HepG2 (cell line): ENCODE measurements around the gene S1PR5. TPM values are rescaled to one million over a fixed set of nuclear protein-coding genes. Genes with fewer than 3 reads are reported as not detected.

Experiments
- AHR ChIP-seq: IDR thresholded peaks from 2 replicates; pipeline ENCODE4 v1.6.1; 2018; ENCODE audit warnings: missing genetic modification reagents, missing compliant biosample characterization
- ATF1 ChIP-seq: IDR thresholded peaks from 2 replicates; pipeline ENCODE4 v1.6.1; 2016; ENCODE audit warnings: mild to moderate bottlenecking, control low read depth
- DMAP1 ChIP-seq: IDR thresholded peaks from 2 replicates; pipeline ENCODE4 v1.6.1; 2016
- HNRNPL ChIP-seq: fragments of 200-400 bp; formaldehyde crosslinking; IDR thresholded peaks from 2 replicates; pipeline ENCODE4 v1.6.1; 2017; ENCODE audit warnings: mild to moderate bottlenecking, low read depth, low read length
- HNRNPLL ChIP-seq: fragments of 200-400 bp; formaldehyde crosslinking; IDR thresholded peaks from 2 replicates; pipeline ENCODE4 v1.6.1; 2017; ENCODE audit warnings: mild to moderate bottlenecking, low read depth, low read length; ENCODE audit not compliant: poor library complexity, severe bottlenecking
- NR1H2 ChIP-seq: sonication (generic); formaldehyde crosslinking; IDR thresholded peaks from 2 replicates; pipeline ENCODE4 v1.8.1; 2022; ENCODE audit warnings: low read depth, missing genetic modification reagents, borderline replicate concordance
- PHF8 ChIP-seq: sonication (generic); formaldehyde crosslinking; IDR thresholded peaks from 2 replicates; pipeline ENCODE4 v1.5.0; 2020; ENCODE audit warnings: missing genetic modification reagents
- RARA ChIP-seq: IDR thresholded peaks from 2 replicates; pipeline ENCODE4 v1.6.1; 2016; ENCODE audit warnings: missing genetic modification reagents, missing compliant biosample characterization
- SRY ChIP-seq: sonication (generic); formaldehyde crosslinking; IDR thresholded peaks from 2 replicates; pipeline ENCODE4 v1.8.0; 2022; ENCODE audit warnings: mild to moderate bottlenecking, missing genetic modification reagents
- TBX2 ChIP-seq: sonication (generic); formaldehyde crosslinking; IDR thresholded peaks from 2 replicates; pipeline ENCODE4 v1.5.0; 2020; ENCODE audit warnings: missing genetic modification reagents, mild to moderate bottlenecking, borderline replicate concordance
- U2AF1 ChIP-seq: fragments of 200-400 bp; formaldehyde crosslinking; optimal IDR thresholded peaks from 2 replicates; pipeline ENCODE3; 2017; ENCODE audit warnings: mild to moderate bottlenecking, low read depth, low read length
- ZBTB7B ChIP-seq: sonication (generic); formaldehyde crosslinking; IDR thresholded peaks from 2 replicates; pipeline ENCODE4 v1.4.0; 2020; ENCODE audit warnings: missing genetic modification reagents
- ZNF552 ChIP-seq: sonication (generic); formaldehyde crosslinking; IDR thresholded peaks from 2 replicates; pipeline ENCODE4 v1.9.0; 2022; ENCODE audit warnings: missing genetic modification reagents, mild to moderate bottlenecking, borderline replicate concordance
- ZNF7 ChIP-seq: IDR thresholded peaks from 2 replicates; pipeline ENCODE4 v1.6.1; 2016; ENCODE audit warnings: missing biosample characterization, missing genetic modification reagents
- ZNF746 ChIP-seq: sonication (generic); formaldehyde crosslinking; IDR thresholded peaks from 2 replicates; pipeline ENCODE4 v1.8.0; 2022; ENCODE audit warnings: mild to moderate bottlenecking, missing genetic modification reagents
- polyA plus RNA-seq, 8 experiments: library from polyadenylated mRNA; depleted of rRNA in 3 of 8; stranded (reverse) in 7 of 8; unstranded in 1 of 8; fragments of >200 nt; fragmentation: Illumina TruSeq in 4 of 8; extraction: Trizol in 4 of 8; gene quantifications; 2 replicates each; pipeline versions ENCODE4 v1.2.1 to v1.2.3, GENCODE V29; 2011 to 2016; ENCODE audit warnings: low read depth in 4 of 8, missing spikeins in 1 of 8, mixed read lengths in 1 of 8; ENCODE audit not compliant: insufficient read depth in 1 of 8
- total RNA-seq, 5 experiments: library from RNA; depleted of rRNA; stranded (reverse); fragments of >200 nt; fragmentation: Illumina TruSeq; extraction: Trizol; gene quantifications; 2 replicates each; pipeline ENCODE4 v1.2.3, GENCODE V29; 2016; ENCODE audit warnings: low read depth in 1 of 5
- TF ChIP-seq, protein P1 (sequence below): sonication (generic); formaldehyde crosslinking; IDR thresholded peaks from 2 replicates; pipeline ENCODE4 v1.4.0; 2020; ENCODE audit warnings: missing genetic modification reagents, mild to moderate bottlenecking, borderline replicate concordance
- TF ChIP-seq, protein P2 (sequence below): sonication (generic); formaldehyde crosslinking; IDR thresholded peaks from 2 replicates; pipeline ENCODE4 v1.4.0; 2020; ENCODE audit warnings: mild to moderate bottlenecking, low read depth, missing genetic modification reagents
- TF ChIP-seq, protein P3 (sequence below): fragments of 450-650 bp; IDR thresholded peaks from 2 replicates; pipeline ENCODE4 v1.6.1; 2017; ENCODE audit warnings: mild to moderate bottlenecking
- TF ChIP-seq, protein P4 (sequence below): sonication (generic); formaldehyde crosslinking; IDR thresholded peaks from 2 replicates; pipeline ENCODE4 v1.4.0; 2020; ENCODE audit warnings: missing genetic modification reagents, borderline replicate concordance

S1PR5 gene
- total and polyA plus RNA-seq, 2 of the 13 experiments (the other 11 are each of a cell fraction or from before 2014, with no cell fraction given), result 0.04 TPM; not detected in 1

DNA sequence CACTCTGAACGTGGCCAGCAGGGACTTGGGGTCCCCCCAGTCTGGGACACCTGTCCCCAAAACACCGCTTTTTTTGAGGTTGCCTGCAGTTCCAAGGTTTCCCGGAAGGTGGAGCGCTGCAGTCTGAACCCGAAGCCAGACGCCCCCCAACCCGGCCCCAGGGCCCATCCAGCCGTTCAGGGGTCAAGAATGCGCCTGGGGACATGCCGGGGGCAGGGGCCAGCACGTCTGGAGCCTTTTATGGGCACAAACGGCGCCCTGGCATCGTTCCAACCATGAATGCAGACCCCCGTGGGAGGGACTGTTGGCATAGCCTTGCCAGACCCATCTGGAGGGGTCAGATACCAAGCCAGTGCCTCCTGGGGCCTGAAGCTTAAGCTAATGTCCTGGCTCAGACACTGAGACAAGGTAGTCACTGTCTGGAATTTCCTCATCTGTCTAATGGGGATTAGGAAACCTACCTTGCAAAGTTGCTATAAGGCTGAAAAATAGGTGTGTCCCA, 6.9 kb downstream of the S1PR5 start (continued):
- TF ChIP-seq, protein P1, sequence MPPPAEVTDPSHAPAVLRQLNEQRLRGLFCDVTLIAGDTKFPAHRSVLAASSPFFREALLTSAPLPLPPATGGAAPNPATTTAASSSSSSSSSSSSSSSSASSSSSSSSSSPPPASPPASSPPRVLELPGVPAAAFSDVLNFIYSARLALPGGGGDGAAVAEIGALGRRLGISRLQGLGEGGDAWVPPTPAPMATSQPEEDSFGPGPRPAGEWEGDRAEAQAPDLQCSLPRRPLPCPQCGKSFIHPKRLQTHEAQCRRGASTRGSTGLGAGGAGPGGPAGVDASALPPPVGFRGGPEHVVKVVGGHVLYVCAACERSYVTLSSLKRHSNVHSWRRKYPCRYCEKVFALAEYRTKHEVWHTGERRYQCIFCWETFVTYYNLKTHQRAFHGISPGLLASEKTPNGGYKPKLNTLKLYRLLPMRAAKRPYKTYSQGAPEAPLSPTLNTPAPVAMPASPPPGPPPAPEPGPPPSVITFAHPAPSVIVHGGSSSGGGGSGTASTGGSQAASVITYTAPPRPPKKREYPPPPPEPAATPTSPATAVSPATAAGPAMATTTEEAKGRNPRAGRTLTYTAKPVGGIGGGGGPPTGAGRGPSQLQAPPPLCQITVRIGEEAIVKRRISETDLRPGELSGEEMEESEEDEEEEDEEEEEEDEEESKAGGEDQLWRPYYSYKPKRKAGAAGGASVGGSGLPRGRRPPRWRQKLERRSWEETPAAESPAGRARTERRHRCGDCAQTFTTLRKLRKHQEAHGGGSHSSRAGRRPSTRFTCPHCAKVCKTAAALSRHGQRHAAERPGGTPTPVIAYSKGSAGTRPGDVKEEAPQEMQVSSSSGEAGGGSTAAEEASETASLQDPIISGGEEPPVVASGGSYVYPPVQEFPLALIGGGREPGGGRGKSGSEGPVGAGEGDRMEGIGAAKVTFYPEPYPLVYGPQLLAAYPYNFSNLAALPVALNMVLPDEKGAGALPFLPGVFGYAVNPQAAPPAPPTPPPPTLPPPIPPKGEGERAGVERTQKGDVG (CRISPR knock-in tag), result 0 out of 2 replicates have a peak, but pooled peaks have one; percentile 21
- TF ChIP-seq DMAP1 (no peak), AHR (CRISPR knock-in tag) (no peak), ZNF7 (CRISPR knock-in tag) (no peak), ZNF552 (CRISPR knock-in tag) (no peak), ZBTB7B (CRISPR knock-in tag) (peak; percentile 85), U2AF1 (no peak), TBX2 (CRISPR knock-in tag) (0 out of 2 replicates have a peak, but pooled peaks have one; percentile 28), SRY (CRISPR knock-in tag) (no peak), PHF8 (CRISPR knock-in tag) (0 out of 2 replicates have a peak, but pooled peaks have one; percentile 14), RARA (CRISPR knock-in tag) (peak; percentile 55), HNRNPL (0 out of 2 replicates have a peak, but pooled peaks have one; percentile 32), ATF1 (no peak), ZNF746 (CRISPR knock-in tag) (no peak), HNRNPLL (peak; percentile 42), NR1H2 (CRISPR knock-in tag) (no peak)
- TF ChIP-seq, protein P2, sequence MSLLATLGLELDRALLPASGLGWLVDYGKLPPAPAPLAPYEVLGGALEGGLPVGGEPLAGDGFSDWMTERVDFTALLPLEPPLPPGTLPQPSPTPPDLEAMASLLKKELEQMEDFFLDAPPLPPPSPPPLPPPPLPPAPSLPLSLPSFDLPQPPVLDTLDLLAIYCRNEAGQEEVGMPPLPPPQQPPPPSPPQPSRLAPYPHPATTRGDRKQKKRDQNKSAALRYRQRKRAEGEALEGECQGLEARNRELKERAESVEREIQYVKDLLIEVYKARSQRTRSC (CRISPR knock-in tag), result no peak
- TF ChIP-seq, protein P3, sequence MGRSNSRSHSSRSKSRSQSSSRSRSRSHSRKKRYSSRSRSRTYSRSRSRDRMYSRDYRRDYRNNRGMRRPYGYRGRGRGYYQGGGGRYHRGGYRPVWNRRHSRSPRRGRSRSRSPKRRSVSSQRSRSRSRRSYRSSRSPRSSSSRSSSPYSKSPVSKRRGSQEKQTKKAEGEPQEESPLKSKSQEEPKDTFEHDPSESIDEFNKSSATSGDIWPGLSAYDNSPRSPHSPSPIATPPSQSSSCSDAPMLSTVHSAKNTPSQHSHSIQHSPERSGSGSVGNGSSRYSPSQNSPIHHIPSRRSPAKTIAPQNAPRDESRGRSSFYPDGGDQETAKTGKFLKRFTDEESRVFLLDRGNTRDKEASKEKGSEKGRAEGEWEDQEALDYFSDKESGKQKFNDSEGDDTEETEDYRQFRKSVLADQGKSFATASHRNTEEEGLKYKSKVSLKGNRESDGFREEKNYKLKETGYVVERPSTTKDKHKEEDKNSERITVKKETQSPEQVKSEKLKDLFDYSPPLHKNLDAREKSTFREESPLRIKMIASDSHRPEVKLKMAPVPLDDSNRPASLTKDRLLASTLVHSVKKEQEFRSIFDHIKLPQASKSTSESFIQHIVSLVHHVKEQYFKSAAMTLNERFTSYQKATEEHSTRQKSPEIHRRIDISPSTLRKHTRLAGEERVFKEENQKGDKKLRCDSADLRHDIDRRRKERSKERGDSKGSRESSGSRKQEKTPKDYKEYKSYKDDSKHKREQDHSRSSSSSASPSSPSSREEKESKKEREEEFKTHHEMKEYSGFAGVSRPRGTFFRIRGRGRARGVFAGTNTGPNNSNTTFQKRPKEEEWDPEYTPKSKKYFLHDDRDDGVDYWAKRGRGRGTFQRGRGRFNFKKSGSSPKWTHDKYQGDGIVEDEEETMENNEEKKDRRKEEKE, result no peak
- TF ChIP-seq, protein P4, sequence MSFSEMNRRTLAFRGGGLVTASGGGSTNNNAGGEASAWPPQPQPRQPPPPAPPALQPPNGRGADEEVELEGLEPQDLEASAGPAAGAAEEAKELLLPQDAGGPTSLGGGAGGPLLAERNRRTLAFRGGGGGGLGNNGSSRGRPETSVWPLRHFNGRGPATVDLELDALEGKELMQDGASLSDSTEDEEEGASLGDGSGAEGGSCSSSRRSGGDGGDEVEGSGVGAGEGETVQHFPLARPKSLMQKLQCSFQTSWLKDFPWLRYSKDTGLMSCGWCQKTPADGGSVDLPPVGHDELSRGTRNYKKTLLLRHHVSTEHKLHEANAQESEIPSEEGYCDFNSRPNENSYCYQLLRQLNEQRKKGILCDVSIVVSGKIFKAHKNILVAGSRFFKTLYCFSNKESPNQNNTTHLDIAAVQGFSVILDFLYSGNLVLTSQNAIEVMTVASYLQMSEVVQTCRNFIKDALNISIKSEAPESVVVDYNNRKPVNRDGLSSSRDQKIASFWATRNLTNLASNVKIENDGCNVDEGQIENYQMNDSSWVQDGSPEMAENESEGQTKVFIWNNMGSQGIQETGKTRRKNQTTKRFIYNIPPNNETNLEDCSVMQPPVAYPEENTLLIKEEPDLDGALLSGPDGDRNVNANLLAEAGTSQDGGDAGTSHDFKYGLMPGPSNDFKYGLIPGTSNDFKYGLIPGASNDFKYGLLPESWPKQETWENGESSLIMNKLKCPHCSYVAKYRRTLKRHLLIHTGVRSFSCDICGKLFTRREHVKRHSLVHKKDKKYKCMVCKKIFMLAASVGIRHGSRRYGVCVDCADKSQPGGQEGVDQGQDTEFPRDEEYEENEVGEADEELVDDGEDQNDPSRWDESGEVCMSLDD (CRISPR knock-in tag), result peak; percentile 76; the same call in 1 of the 2 replicates
